Astrocyte of the hippocampus (primary cell): ENCODE data around the gene SNRK.
A peak's percentile ranks its signal among the peaks of the same experiment; 100 is the strongest.

Experiments used
- DNase-seq: peaks from one replicate; pipeline ENCODE4 v3.0.0; 2011; ENCODE audit warnings: low read depth, low spot score

Gene SNRK

DNA sequence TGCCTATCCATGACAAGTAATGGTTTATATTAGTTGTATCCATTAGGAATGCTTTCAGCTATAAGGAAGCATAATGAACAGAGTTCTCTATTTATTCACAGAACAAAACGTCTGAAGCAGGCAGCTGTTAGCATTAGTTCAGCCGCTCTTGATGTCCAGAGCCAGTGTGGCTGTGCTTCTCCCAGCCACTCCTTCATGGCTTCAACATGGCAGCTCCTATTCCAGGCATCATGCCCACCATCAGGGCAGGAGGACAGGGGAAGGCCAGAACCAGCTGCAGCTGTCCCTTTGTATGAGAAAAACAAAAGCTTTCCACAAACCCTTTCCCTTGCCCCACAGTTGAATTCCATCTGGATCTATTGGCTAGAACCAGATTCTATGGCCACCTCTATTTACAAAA is 12.9 kb upstream of the SNRK start:
- DNase-seq: no peak

DNA sequence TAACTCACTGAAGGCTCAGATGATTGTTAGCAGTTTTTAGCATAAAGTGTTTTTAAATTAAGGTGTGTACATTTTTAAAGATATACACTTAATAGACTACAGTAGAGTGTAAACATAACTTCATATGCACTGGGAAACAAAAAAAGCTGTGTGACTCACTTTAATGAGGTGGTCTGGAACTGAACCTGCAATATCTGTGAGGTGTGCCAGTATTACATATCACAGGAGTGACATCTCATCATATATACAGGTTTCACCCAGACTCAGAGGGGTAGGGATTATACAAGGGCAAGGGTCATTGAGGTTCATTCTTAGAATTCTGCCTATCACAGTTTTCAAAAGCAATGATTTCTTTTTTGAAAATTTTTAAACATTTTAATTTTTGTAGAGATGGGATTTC is 7.3 kb upstream of the SNRK start:
- DNase-seq: no peak

DNA sequence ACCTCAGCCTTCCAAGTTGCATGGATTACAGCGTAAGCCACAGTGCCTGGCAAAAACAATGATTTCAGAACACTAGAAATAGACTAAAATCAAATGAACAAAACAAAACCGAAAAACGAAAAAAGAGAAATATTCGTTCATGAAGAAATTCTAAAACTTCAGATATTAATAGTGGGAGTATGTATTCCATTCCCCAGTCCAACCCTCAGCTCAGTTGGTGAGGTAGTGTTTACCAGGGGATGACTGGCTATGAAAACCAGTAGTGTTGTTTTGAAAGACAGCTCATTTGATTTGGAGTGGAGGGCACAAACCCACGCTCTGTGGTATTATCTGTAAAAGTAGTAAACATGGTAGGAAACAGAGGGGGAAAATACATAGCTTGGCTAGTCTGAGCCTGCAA is 6.8 kb upstream of the SNRK start:
- no peak for DNase-seq

DNA sequence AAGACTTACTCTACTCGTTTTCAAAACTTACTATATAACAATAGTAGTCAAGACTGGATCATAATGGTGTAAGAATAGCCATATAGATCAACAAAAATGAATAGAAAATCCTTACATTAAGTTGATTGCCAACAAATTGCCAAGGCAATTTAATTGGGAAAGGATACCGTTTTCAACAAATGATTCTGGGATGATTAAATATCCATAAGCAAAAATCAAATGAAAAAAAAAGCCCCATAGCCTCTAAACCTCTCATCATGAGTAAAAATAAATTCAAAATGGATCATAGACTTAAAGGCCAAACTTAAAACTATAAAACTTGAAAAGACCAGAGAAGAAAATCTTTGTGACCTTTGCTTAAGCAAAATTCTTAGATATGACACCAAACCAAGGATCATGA is 5.3 kb upstream of the SNRK start:
- no peak for DNase-seq

DNA sequence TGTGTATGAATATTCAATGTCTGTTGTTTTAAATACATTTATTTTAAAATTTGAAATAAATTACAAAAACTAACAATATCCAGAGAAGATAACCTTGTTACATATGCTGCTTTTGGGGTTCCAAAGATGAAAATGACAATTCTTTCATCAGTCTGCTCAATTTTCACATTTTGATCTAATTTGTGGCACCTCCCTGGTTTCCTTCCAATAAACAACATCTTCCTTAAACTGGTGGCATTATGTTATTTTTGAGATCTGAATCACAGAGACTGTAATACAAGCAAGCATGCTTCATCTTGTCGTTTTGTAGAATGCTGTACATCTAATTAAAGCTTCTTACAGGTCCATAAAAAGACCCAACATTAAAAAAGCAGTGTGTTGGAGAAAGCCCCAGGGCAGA is 2.2 kb upstream of the SNRK start:
- no peak for DNase-seq

DNA sequence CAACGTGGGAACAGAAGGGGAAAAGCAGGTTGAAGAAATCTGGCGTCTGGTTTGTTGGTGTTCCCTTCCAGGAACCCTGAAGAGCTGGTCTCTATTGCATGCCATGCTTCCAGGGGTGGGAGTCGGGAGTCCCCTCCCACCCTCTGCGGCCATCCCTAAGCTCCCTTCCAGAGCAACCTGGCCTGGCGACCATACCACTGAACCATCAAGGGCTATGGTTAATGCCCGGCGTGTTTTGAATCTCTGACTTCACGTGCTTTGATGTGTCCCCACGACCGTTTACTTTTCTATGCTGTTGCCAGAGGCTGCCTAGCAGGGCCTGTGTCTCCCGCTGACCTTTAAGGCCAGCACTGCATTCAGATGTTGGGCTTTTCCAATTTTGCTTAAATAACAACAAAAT is 696 bp upstream of the SNRK start:
- DNase-seq: no peak

DNA sequence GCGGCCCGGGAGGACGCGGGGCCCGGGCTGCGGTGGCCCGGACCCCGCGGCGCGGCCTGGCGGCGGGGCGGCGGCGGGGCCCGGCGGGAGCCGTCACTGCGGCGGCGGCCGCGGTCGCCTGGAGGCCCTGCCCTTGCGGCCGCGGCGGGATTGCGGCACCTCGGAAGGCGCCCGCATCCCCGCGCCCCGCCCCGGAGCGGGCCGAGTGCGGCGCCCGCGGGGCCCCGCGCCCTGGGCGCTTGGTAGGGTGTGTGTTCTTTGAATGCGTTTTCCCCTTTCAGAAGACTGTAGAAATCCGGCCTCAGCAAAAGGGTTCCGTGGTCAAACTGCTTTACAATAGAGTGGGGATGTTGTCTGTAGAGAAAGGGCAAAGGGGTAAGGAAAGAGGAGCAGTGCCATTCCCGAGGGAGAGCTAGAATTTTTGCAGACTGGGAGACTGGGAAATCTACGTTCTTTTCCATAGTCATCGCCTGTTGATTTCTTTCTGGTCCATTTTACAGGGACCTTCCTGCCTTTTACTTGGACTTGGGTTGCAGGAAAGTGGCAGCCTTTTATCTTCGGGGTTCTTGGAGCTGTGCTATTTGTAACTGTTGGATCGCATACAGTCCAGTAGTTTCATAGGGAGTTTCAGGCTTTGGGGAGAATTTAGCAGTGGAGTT is 630 bp downstream of the SNRK start:
- peak; percentile 55 for DNase-seq

DNA sequence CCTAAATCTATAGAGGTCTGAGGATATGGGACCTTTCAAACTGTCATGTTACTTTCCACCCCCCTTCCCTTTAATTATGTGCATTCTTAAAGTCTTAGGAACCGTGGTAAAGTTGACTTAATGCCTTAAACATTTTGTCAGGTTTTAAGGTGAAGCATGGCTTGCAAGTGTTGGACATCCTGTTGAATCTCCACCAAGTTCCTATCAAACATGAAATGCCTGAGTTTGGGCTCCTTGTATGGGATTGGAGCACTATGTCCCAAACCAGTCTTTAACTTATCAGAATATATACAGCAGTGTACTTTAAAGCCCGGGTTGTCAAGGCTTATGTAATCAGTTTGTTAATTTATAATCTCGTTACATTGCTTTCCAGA is 1.1 kb downstream of the SNRK start:
- no peak for DNase-seq

DNA sequence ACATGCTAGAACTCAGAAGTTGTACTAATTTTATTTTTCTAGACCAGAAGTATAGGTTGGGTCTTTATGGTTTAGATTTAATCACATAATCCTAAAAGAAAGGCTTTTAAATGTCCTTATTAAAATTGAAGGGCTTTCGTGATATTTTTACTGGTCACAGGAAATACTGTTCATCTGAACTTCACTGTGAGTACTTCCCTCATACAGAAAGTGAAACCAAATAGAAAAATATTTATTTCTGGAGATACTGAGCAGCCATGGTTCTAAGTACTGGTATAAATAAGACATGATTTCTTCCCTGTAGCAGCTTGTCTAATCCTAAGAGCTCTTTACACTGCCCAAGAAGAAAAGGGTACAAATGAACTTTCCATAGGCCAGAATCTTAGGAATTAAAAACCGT is 2.0 kb downstream of the SNRK start:
- DNase-seq: peak; percentile 30

DNA sequence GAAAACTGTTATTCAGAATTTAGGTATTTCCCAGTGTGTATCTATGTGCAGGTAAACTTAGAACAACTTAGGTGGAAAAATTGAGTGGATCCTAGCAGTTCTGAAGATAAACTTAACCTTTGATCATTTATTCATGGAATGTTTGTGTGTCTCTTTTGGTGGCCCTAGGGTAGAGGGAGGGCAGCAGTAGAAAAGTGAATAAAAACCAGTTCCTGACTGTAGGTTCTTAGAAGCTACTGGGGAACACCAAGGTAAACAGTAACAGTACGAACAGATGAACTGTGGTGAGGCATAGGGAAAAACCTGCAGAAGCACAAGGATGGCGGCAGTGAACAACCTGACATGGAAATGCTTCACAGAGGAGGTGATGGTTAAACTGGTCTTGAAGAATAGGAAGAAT is 2.5 kb downstream of the SNRK start:
- no peak for DNase-seq

DNA sequence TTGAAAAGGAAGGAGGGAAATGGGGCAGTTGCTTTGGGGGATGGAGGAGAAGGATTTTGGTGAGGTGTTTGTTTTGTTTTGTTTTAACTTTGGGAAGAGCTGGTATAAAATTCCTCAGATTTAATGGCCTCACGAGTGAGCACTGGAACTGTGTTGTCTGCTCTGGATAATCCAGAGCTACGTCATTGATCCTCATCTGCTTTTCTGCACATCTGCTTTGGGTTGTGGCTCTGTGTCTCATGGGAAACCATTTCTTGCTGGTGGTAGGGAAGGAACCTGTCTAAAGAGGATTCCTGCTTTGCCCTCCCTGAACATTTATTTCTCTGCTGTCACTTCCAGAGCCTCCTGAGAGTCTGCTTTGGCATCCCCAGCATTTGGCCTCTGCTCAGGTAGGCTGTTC is 3.1 kb downstream of the SNRK start:
- no peak for DNase-seq

DNA sequence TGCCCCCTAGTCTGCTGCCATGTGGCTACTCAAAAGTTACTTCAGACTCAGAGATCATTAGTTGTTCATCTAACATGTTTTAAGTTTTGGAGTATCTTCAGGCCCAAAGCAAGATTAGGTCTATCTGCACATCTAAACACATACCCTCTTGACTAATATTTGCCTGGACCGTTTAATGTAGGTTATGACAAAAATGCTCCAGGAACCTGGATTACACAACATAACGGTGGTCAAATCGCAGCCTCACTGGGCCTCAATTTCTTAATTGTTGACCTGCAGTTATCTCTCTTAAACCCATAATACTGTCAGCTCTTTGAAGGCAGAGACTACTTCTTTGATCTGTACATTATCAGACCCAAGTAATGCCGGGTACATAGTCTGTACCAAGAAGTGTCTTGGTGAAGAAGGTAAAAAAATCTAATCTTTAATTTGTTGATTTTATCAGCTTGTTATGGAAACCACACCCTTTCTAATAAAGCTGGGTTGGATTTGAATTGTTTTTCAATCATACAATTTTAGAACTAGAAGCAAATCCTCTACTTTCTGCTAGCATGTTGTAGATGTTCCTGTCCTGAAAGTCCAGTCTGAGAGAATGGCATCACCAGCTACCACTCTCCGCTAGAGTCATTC is 3.6 kb downstream of the SNRK start:
- DNase-seq: no peak

DNA sequence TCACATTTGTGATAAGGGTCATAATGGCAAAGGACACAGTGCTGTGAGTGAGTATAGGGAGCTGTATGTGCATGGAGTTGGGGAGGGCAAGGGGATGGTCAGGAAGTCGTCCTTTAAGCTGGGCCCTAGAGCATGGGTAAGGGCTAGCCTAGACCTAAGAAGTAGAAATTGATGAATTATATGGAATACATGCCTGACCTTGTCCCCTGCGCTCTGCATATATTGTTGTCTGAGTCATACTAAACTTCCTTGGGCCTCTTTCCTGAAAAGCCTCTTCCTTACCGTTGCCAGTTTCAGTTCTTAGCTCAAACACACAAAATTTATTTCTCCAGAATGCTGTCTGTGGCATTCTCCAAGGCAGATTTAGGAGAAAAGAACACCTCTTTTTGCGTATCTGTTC is 4.6 kb downstream of the SNRK start:
- no peak for DNase-seq

DNA sequence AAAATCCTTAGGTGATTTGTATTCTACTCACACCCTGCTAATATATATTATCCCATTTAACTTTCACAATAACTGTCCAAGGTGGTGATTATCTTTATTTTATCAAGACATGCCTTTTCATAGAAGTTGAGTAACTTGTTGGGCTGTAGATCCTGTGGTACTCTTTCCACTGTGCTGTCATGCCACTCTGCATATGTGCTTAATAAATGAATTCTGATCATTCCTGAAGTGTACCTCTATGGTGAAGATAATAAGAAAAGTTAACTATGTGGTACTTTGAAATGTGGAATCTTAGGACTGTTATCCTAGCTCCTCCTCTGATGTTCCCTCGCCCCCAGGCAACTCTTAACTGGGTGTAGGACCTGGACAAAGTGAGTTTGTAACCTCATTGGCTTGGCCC is 5.2 kb downstream of the SNRK start:
- peak; percentile 23 for DNase-seq

DNA sequence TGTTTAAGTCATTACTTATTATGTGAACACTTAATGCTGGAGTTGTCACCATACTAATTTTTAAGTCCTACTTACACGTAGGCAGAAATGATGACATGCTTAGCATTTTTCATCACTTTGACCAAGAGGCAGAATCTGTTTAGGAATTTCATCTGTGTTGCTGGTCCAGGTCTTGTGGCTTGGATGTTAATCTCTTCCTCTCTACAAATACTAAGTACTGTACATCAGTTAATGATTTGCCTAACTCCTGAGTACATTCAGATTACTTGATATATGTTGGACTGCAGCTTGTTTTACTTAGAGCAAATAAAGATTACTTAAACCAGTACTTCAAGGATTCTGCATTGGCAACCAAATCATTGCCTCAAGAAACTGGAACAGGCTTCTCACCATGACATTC is 8.6 kb downstream of the SNRK start:
- peak; percentile 23 for DNase-seq

DNA sequence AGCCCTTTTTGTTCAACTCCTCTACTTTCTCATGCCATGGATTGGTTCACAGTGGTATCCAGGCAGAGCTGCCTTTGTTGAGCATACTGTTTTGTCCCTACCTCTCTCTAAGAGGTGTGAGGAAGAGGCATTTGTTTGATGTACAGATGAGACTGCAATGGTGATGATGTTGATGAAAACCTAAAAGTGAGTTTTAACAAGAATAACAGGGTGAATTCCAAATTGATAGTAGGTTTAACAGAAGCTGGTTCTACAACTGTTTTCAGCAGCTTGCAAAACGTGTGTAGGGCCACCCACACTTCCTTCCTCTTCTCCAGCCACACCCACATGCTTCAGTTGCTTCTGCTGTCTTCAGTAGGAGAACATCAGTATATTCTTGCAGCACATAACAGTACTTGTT is 10.2 kb downstream of the SNRK start:
- DNase-seq: no peak

DNA sequence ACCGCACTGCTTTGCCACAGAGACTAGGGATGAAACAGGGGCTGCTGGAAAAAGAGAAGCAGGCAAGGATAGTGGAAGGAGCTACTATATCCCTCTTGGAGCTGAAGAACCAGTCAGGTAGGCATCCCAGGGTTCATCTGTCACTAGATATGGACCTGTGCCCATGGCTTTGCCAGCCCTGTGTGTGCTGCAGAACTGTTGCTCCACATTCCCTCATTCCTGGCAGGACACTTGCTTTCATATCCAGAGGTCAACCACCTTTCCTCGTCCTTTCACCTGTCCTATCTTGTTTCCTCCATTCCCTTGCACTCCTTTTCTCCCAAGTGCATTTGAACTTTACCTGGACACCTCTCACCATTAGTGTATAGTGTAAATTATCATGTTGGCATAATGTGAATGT is 12.0 kb downstream of the SNRK start:
- no peak for DNase-seq

DNA sequence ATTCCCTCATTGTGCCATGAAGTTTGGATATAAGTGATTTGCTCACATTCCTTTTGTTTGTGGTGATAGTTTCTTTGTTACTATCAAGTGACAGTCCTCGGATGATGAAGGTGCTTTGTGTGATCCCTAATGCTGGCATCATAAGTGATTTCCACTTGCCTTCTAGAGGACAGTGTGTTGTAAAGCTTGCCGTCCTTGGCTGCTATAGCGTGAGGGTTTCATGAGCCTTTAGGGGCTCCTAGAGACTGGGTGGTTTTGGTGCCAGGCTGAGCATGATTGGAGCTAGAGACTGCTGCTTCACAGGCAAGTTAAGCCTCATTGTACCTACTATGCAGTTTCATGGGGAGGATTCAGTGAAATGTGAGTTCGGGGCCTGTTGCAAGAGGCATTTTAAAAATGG is 12.4 kb downstream of the SNRK start:
- no peak for DNase-seq

DNA sequence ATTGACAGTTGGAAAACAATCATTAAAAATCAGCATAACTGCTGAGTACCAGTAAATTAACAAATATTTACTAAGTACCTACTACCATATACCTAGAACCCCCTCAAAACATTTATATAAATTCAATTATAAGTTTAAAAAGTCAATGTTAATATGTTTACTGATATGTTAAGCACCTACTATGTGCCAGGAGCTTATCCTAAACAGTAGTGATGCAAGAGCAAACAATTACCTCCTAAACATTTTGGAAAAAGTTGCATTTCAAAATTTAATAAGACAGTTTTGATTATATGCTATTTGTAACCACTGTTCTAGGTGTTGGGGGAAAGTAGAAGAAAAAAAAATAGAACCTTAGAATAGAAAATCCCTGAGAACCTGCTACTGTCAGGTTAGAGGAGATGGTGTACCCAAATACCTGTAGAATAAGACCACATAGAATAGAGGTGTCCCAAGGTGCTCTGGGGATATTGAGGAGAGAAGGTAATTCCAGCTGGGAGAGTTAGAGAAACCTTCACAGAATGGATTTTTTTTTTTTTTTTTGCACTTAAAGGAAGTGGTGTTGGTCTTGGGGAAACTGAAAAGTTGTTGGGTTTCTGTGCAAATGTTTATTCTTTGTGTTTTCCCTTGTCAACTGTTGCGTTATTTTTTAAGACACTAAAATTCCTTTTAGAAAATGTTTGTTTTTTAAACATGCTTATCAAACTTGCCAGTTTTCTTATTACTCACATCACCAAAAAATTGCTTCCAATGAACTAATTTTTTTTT is 16.0 kb downstream of the SNRK start:
- DNase-seq: no peak

DNA sequence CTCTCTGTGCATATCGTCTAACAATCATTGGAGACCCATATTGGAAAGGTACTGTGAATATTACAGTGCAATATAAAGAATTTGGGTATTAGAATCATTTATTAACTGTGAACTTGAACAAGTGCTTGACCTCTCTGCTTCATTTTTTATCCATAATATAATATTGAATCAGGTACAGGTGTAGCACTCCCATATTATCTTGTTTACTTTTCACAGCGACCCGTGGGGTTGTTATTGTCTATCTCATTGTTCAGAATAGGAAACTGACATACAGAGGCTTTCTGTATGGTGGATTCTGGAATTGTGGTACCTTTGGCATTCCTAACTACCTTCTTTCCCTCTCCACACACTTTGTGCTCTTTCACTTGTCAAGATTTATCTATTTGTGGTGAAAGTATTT is 17.8 kb downstream of the SNRK start:
- DNase-seq: no peak

DNA sequence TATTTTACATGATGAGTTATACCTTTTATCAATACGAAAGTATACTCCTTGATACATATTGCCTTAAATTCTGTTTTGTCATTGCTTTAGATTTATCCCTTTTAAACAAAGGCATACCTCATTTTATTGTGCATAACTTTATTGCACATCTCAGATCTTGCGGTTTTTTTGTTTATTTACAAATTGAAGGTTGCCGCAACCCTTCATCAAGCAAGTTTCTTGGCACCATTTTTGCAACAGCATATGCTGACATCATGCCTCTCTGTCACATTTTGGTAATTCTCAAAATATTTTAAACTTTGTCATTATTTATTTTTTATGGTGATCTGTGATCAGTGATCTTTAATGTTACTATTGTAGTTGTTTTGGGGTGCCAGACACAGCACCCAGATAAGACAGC is 20.9 kb downstream of the SNRK start:
- DNase-seq: no peak

DNA sequence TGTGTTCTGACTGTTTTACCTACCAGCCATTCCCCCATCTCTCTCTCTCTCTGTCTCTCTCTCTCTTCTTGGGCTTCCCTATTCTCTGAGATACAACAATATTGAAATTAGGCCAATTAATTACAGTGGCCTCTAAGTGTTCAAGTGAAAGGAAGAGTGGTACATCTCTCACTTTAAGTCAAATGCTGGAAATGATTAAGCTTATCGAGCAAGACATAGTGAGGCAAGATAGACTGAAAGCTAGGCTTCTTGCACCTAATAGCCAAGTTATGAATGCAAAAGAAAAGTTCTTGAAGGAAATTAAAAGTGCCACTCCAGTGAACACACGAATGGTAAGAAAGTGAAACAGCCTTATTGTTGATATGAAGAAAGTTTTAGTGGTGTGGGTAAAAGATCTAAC is 21.3 kb downstream of the SNRK start:
- DNase-seq: no peak
